GM23338 (cell line): ENCODE measurements around the gene MTRF1L. TPM values are rescaled to one million over a fixed set of nuclear protein-coding genes. Genes with fewer than 3 reads are reported as not detected.

ENCODE experiments used
- ATAC-seq: fragments of 200-7000 bp; cut with Tn5 transposase; 3 replicates; pipeline ENCODE4 v1.9.1; 2020
- DNase-seq: peaks from one replicate; pipeline ENCODE4 v3.0.0-alpha.2; 2015; ENCODE audit warnings: low spot score
- H2AFZ ChIP-seq: fragments of 200-600 bp; sonication (generic); 2 replicates; pipeline ENCODE4 v1.8.0; 2016; ENCODE audit warnings: antibody characterized with exemption, mild to moderate bottlenecking, moderate library complexity
- H3F3A ChIP-seq: fragments of 200-600 bp; sonication (generic); replicated peaks from 2 replicates; pipeline ENCODE4 v1.8.0; 2017; ENCODE audit warnings: antibody characterized with exemption, mixed run types, low read depth
- H3K27ac ChIP-seq: fragments of 200-600 bp; sonication (generic); 2 replicates; pipeline ENCODE4 v1.6.1; 2016; ENCODE audit warnings: low read depth
- H3K27me3 ChIP-seq: fragments of 200-600 bp; sonication (generic); 2 replicates; pipeline ENCODE4 v1.8.0; 2016; ENCODE audit warnings: mild to moderate bottlenecking, mixed run types, moderate library complexity; ENCODE audit not compliant: insufficient read depth
- H3K36me3 ChIP-seq: fragments of 200-600 bp; sonication (generic); 2 replicates; pipeline ENCODE4 v1.8.0; 2016; ENCODE audit warnings: mild to moderate bottlenecking; ENCODE audit not compliant: insufficient read depth
- H3K4me1 ChIP-seq: fragments of 200-600 bp; sonication (generic); 2 replicates; pipeline ENCODE4 v1.8.0; 2016; ENCODE audit warnings: mild to moderate bottlenecking, moderate library complexity; ENCODE audit not compliant: insufficient read depth
- H3K4me2 ChIP-seq: fragments of 200-600 bp; sonication (generic); 2 replicates; pipeline ENCODE4 v1.7.1; 2017; ENCODE audit warnings: mixed run types
- H3K4me3 ChIP-seq: fragments of 200-600 bp; sonication (generic); 2 replicates; pipeline ENCODE4 v1.6.1; 2016; ENCODE audit warnings: mixed run types
- H3K79me2 ChIP-seq: fragments of 200-600 bp; sonication (generic); replicated peaks from 2 replicates; pipeline ENCODE4 v1.8.0; 2017; ENCODE audit warnings: mild to moderate bottlenecking; ENCODE audit not compliant: insufficient read depth
- H3K9me2 ChIP-seq: fragments of 200-600 bp; sonication (generic); 2 replicates; pipeline ENCODE4 v1.8.0; 2017; ENCODE audit not compliant: insufficient read depth
- H4K20me1 ChIP-seq: fragments of 200-600 bp; sonication (generic); replicated peaks from 2 replicates; pipeline ENCODE4 v1.8.0; 2017; ENCODE audit warnings: mild to moderate bottlenecking; ENCODE audit not compliant: insufficient read depth
- H3K27ac Mint-ChIP-seq: 2 replicates; pipeline ENCODE4 v1.8.0; 2020; ENCODE audit warnings: inconsistent platforms, mild to moderate bottlenecking, moderate library complexity, mixed read lengths
- H3K27me3 Mint-ChIP-seq: 3 replicates; pipeline ENCODE4 v1.8.0; 2022; ENCODE audit warnings: low read depth, mild to moderate bottlenecking, moderate library complexity, mixed read lengths, inconsistent platforms; ENCODE audit not compliant: insufficient read depth, poor library complexity
- H3K36me3 Mint-ChIP-seq: 3 replicates; pipeline ENCODE4 v1.8.0; 2021; ENCODE audit warnings: low read depth, mild to moderate bottlenecking, inconsistent platforms, moderate library complexity, mixed read lengths
- H3K4me1 Mint-ChIP-seq: 3 replicates; pipeline ENCODE4 v1.8.0; 2020; ENCODE audit warnings: mild to moderate bottlenecking, inconsistent platforms, mixed read lengths
- H3K4me3 Mint-ChIP-seq: 3 replicates; pipeline ENCODE4 v1.8.0; 2021; ENCODE audit warnings: moderate library complexity, mild to moderate bottlenecking, inconsistent platforms, mixed read lengths
- H3K9me3 Mint-ChIP-seq: 3 replicates; pipeline ENCODE4 v1.8.0; 2020; ENCODE audit warnings: moderate library complexity, mild to moderate bottlenecking, inconsistent platforms, mixed read lengths
- CREB1 ChIP-seq: fragments of 250-450 bp; sonication (Bioruptor Pico); IDR thresholded peaks from 2 replicates; pipeline ENCODE4 v1.5.0; 2020; ENCODE audit warnings: low read depth, mild to moderate bottlenecking, moderate library complexity
- CTCF ChIP-seq, 2 experiments: fragments of 200-600 bp in 1 of 2; sonication (generic) in 1 of 2; conservative IDR thresholded peaks; 2 replicates each; pipeline versions ENCODE4 v1.5.1 to v1.6.1; 2016 to 2017; ENCODE audit warnings: antibody characterized with exemption in 2 of 2, low read depth in 2 of 2, mild to moderate bottlenecking in 2 of 2, moderate library complexity in 1 of 2
- ETS1 ChIP-seq: IDR thresholded peaks from 2 replicates; pipeline ENCODE4 v1.6.1; 2016; ENCODE audit warnings: antibody characterized with exemption
- EZH2phosphoT487 ChIP-seq: fragments of 200-600 bp; sonication (generic); IDR thresholded peaks from one replicate; pipeline ENCODE4 v1.8.1; 2018; ENCODE audit warnings: antibody characterized with exemption; ENCODE audit not compliant: unreplicated experiment
- NANOG ChIP-seq: IDR thresholded peaks from 2 replicates; pipeline ENCODE4 v1.6.1; 2016; ENCODE audit warnings: antibody characterized with exemption, borderline replicate concordance
- POLR2AphosphoS5 ChIP-seq: IDR thresholded peaks from 2 replicates; pipeline ENCODE4 v1.6.1; 2016; ENCODE audit warnings: antibody characterized with exemption, low read depth
- REST ChIP-seq: IDR thresholded peaks from one replicate; pipeline ENCODE4 v1.6.1; 2018; ENCODE audit warnings: antibody characterized with exemption; ENCODE audit not compliant: unreplicated experiment
- STAT1 ChIP-seq: IDR thresholded peaks from one replicate; pipeline ENCODE4 v1.6.1; 2016; ENCODE audit warnings: antibody characterized with exemption; ENCODE audit not compliant: unreplicated experiment
- ZNF114 ChIP-seq: fragments of 250-450 bp; sonication (Bioruptor Pico); IDR thresholded peaks from 2 replicates; pipeline ENCODE4 v1.5.0; 2020; ENCODE audit warnings: mild to moderate bottlenecking, moderate library complexity
- ZNF331 ChIP-seq: fragments of 250-450 bp; sonication (Bioruptor Pico); IDR thresholded peaks from 2 replicates; pipeline ENCODE4 v1.5.0; 2020; ENCODE audit warnings: low read depth, mild to moderate bottlenecking, moderate library complexity
- polyA plus RNA-seq: library from polyadenylated mRNA; unstranded; fragments of >200 nt; fragmentation: Nextera tagmentation; extraction: Ambion mirVana; gene quantifications from 2 replicates; pipeline ENCODE4 v1.2.1, GENCODE V29; 2016
- total RNA-seq: library from RNA; depleted of rRNA; stranded (reverse); fragments of >200 nt; shearing (Covaris generic); gene quantifications from 2 replicates; pipeline ENCODE4 v1.2.3, GENCODE V29; 2014

Gene MTRF1L
- total and polyA plus RNA-seq, 2 experiments from 2014 or later = 20.5 to 28.3 TPM

GRCh38 chr6:152993431-152993830, 9.1 kb downstream of the MTRF1L start:
- ATAC-seq = peak; percentile 80
- Histone ChIP-seq H3K9me2 (no peaks in the 10 kb centered on the region), H3K27me3 (no peaks in the 10 kb centered on the region), H2AFZ (no peak overlapping the region), H3F3A (no peaks in the 10 kb centered on the region), H3K36me3 (peaks cover 44% of the 10 kb centered on the region; the same call in 1 of the 2 replicates), H4K20me1 (peaks cover 47% of the 10 kb centered on the region), H3K27ac (no peak overlapping the region), H3K79me2 (peaks cover 84% of the 10 kb centered on the region), H3K4me1 (no peaks in the 10 kb centered on the region), H3K4me3 (no peak overlapping the region), H3K4me2 (no peak overlapping the region)
- no peak overlapping the region for H3K4me3 Mint-ChIP-seq
- TF ChIP-seq CTCF (conservative IDR thresholded peaks at IDR 0.05; ENCODE audit: low read depth in 2 of 2) = peak; percentile 42 to 45
- TF ChIP-seq NANOG = no peak
- TF ChIP-seq STAT1 = no peak
- H3K9me3 Mint-ChIP-seq = no peaks in the 10 kb centered on the region
- no peaks in the 10 kb centered on the region for H3K4me1 Mint-ChIP-seq
- peak; percentile 54 for DNase-seq
- H3K27ac Mint-ChIP-seq = no peak overlapping the region
- peaks cover 2% of the 10 kb centered on the region for H3K27me3 Mint-ChIP-seq
- peaks cover 46% of the 10 kb centered on the region for H3K36me3 Mint-ChIP-seq

GRCh38 chr6:152986978-152987377, 15.5 kb downstream of the MTRF1L start:
- H3K4me3 ChIP-seq = no peak overlapping the region
- peaks cover 24% of the 10 kb centered on the region for H4K20me1 ChIP-seq
- peaks cover 14% of the 10 kb centered on the region for H3K4me1 ChIP-seq
- H3K27ac Mint-ChIP-seq = no peak overlapping the region
- peaks cover 19% of the 10 kb centered on the region; the same call in 1 of the 2 replicates for H3K36me3 ChIP-seq
- H3K9me3 Mint-ChIP-seq = no peaks in the 10 kb centered on the region
- H3F3A ChIP-seq = no peaks in the 10 kb centered on the region
- H2AFZ ChIP-seq = no peak overlapping the region
- no peak for ATAC-seq
- H3K27me3 ChIP-seq = no peaks in the 10 kb centered on the region
- H3K79me2 ChIP-seq = peaks cover 68% of the 10 kb centered on the region
- H3K4me1 Mint-ChIP-seq = peaks cover 7% of the 10 kb centered on the region
- H3K9me2 ChIP-seq = no peaks in the 10 kb centered on the region
- no peak overlapping the region for H3K4me2 ChIP-seq
- no peak overlapping the region for H3K4me3 Mint-ChIP-seq
- peaks cover 13% of the 10 kb centered on the region for H3K27me3 Mint-ChIP-seq
- H3K36me3 Mint-ChIP-seq = peaks cover 34% of the 10 kb centered on the region
- no peak for DNase-seq
- H3K27ac ChIP-seq = no peak overlapping the region
- TF ChIP-seq CTCF (conservative IDR thresholded peaks at IDR 0.05; ENCODE audit: low read depth in 2 of 2) (no peak), ZNF331 (CRISPR knock-in tag) (no peak), POLR2AphosphoS5 (no peak), ETS1 (no peak), NANOG (no peak), ZNF114 (CRISPR knock-in tag) (no peak), EZH2phosphoT487 (no peak), CREB1 (CRISPR knock-in tag) (no peak), STAT1 (no peak), REST (no peak)
